K562 (cell line): ENCODE results near the gene PLXDC2.

Experiments used
- NFXL1 ChIP-seq: fragments of 450-650 bp; formaldehyde crosslinking; IDR thresholded peaks from 2 replicates; pipeline ENCODE4 v1.4.0; 2021; ENCODE audit warnings: mild to moderate bottlenecking
- POLR2AphosphoS2 ChIP-seq: IDR thresholded peaks from 2 replicates; pipeline ENCODE4 v1.6.1; 2012; ENCODE audit warnings: low read length, improper control_type of control experiment
- SIN3A ChIP-seq, 2 experiments: fragments of 150-350 bp in 1 of 2; IDR thresholded peaks; 2 replicates each; pipeline ENCODE4 v1.6.1; 2011 to 2016; ENCODE audit warnings: borderline replicate concordance in 2 of 2, low read depth in 2 of 2, low read length in 2 of 2, mild to moderate bottlenecking in 2 of 2, moderate library complexity in 2 of 2; ENCODE audit not compliant: control insufficient read depth in 1 of 2
- TAF1 ChIP-seq: IDR thresholded peaks from 2 replicates; pipeline ENCODE4 v1.6.1; 2011; ENCODE audit warnings: mild to moderate bottlenecking, low read length, moderate library complexity; ENCODE audit not compliant: insufficient read depth, control insufficient read depth, severe bottlenecking; ENCODE audit errors: extremely low read depth
- ZC3H8 ChIP-seq: fragments of 450-650 bp; IDR thresholded peaks from 2 replicates; pipeline ENCODE4 v1.6.1; 2017
- ZEB2 ChIP-seq: fragments of 450-650 bp; IDR thresholded peaks from 2 replicates; pipeline ENCODE4 v1.6.1; 2016
- ZNF274 ChIP-seq: IDR thresholded peaks from 2 replicates; pipeline ENCODE4 v1.6.1; 2011; ENCODE audit warnings: low read depth, mild to moderate bottlenecking, low read length, moderate library complexity, borderline replicate concordance
- ZZZ3 ChIP-seq: fragments of 450-650 bp; IDR thresholded peaks from 2 replicates; pipeline ENCODE4 v1.6.1; 2016; ENCODE audit warnings: antibody characterized with exemption, mild to moderate bottlenecking, moderate library complexity
- TF ChIP-seq, protein P1 (sequence below): sonication (generic); formaldehyde crosslinking; IDR thresholded peaks from 2 replicates; pipeline ENCODE4 v1.8.1; 2023; ENCODE audit warnings: mild to moderate bottlenecking, missing genetic modification reagents
- TF ChIP-seq, protein P2 (sequence below), 2 experiments: IDR thresholded peaks; 2 replicates each; pipeline ENCODE4 v1.6.1; 2011; ENCODE audit warnings: borderline replicate concordance in 1 of 2, control low read depth in 1 of 2, low read depth in 1 of 2, low read length in 1 of 2, mild to moderate bottlenecking in 1 of 2, mixed read lengths in 1 of 2, moderate library complexity in 1 of 2; ENCODE audit not compliant: insufficient read depth in 1 of 2, insufficient read length in 1 of 2, poor library complexity in 1 of 2, severe bottlenecking in 1 of 2; ENCODE audit errors: extremely low read depth in 1 of 2
- TF ChIP-seq, protein P3 (sequence below), 3 experiments: IDR thresholded peaks in 2 of 3; conservative IDR thresholded peaks in 1 of 3; 2 replicates each; pipeline ENCODE4 v1.5.1; 2011 to 2012; ENCODE audit warnings: low read length in 3 of 3, mild to moderate bottlenecking in 3 of 3, control low read depth in 2 of 3, improper control_type of control experiment in 1 of 3, inconsistent platforms in 1 of 3, low read depth in 1 of 3, mixed read lengths in 1 of 3, moderate library complexity in 1 of 3; ENCODE audit not compliant: insufficient read depth in 2 of 3

DNA sequence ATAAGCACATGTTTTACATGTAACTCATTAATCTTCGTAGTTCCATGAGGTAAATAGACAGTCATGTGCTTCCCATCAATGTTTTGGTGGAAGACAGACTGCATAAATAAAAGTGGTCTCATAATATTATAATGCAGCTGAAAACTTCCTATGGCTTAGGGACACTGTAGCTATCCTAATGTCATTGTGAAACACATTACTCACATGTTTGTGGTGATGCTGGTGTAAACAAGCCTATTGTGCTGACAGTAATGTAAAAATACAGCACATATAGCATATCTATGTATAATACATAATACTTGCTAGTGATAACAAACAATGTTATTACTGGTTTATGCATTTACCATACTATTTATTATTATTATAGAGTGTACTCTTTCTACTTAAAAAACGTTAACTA, 37.2 kb upstream of the PLXDC2 start:
- TF ChIP-seq, protein P1, sequence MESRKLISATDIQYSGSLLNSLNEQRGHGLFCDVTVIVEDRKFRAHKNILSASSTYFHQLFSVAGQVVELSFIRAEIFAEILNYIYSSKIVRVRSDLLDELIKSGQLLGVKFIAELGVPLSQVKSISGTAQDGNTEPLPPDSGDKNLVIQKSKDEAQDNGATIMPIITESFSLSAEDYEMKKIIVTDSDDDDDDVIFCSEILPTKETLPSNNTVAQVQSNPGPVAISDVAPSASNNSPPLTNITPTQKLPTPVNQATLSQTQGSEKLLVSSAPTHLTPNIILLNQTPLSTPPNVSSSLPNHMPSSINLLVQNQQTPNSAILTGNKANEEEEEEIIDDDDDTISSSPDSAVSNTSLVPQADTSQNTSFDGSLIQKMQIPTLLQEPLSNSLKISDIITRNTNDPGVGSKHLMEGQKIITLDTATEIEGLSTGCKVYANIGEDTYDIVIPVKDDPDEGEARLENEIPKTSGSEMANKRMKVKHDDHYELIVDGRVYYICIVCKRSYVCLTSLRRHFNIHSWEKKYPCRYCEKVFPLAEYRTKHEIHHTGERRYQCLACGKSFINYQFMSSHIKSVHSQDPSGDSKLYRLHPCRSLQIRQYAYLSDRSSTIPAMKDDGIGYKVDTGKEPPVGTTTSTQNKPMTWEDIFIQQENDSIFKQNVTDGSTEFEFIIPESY (CRISPR knock-in tag), result no peak
- TF ChIP-seq ZNF274 (no peak), ZZZ3 (no peak), NFXL1 (no peak), TAF1 (no peak), POLR2AphosphoS2 (no peak), SIN3A (IDR thresholded peaks at IDR 0.05; ENCODE audit: borderline replicate concordance in 2 of 2, control insufficient read depth in 1 of 2, low read depth in 2 of 2, low read length in 2 of 2) (no peak), ZC3H8 (no peak), ZEB2 (no peak)
- TF ChIP-seq, protein P2, sequence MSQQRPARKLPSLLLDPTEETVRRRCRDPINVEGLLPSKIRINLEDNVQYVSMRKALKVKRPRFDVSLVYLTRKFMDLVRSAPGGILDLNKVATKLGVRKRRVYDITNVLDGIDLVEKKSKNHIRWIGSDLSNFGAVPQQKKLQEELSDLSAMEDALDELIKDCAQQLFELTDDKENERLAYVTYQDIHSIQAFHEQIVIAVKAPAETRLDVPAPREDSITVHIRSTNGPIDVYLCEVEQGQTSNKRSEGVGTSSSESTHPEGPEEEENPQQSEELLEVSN (IDR thresholded peaks at IDR 0.05; ENCODE audit: borderline replicate concordance in 1 of 2, extremely low read depth in 1 of 2, insufficient read depth in 1 of 2, insufficient read length in 1 of 2, low read depth in 1 of 2, low read length in 1 of 2, poor library complexity in 1 of 2, severe bottlenecking in 1 of 2), result no peak
- TF ChIP-seq, protein P3, sequence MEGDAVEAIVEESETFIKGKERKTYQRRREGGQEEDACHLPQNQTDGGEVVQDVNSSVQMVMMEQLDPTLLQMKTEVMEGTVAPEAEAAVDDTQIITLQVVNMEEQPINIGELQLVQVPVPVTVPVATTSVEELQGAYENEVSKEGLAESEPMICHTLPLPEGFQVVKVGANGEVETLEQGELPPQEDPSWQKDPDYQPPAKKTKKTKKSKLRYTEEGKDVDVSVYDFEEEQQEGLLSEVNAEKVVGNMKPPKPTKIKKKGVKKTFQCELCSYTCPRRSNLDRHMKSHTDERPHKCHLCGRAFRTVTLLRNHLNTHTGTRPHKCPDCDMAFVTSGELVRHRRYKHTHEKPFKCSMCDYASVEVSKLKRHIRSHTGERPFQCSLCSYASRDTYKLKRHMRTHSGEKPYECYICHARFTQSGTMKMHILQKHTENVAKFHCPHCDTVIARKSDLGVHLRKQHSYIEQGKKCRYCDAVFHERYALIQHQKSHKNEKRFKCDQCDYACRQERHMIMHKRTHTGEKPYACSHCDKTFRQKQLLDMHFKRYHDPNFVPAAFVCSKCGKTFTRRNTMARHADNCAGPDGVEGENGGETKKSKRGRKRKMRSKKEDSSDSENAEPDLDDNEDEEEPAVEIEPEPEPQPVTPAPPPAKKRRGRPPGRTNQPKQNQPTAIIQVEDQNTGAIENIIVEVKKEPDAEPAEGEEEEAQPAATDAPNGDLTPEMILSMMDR (IDR thresholded peaks at IDR 0.05 in 2 of 3, conservative IDR thresholded peaks at IDR 0.05 in 1 of 3; ENCODE audit: insufficient read depth in 2 of 3, low read depth in 1 of 3, low read length in 3 of 3), result no peak
